GM12878 (cell line): Measurements from ENCODE around the gene CD3G. TPM values are rescaled to one million over a fixed set of nuclear protein-coding genes. Genes with fewer than 3 reads are reported as not detected.

Experiments used
- ATF7 ChIP-seq: fragments of 450-650 bp; IDR thresholded peaks from 2 replicates; pipeline ENCODE4 v1.6.1; 2016; ENCODE audit warnings: low read depth, mild to moderate bottlenecking
- BHLHE40 ChIP-seq, 2 experiments: fragments of 450-650 bp in 1 of 2; IDR thresholded peaks; 2 replicates each; pipeline ENCODE4 v1.6.1; 2011 to 2017; ENCODE audit warnings: low read depth in 2 of 2, borderline replicate concordance in 1 of 2, improper control_type of control experiment in 1 of 2, low read length in 1 of 2, mild to moderate bottlenecking in 1 of 2
- CBX3 ChIP-seq: fragments of 200-600 bp; sonication (generic); IDR thresholded peaks from 2 replicates; pipeline ENCODE4 v1.6.1; 2016; ENCODE audit warnings: low read depth, borderline replicate concordance
- CREB1 ChIP-seq: IDR thresholded peaks from 2 replicates; pipeline ENCODE4 v1.6.1; 2012; ENCODE audit warnings: low read depth, mild to moderate bottlenecking, inconsistent platforms
- FOXK2 ChIP-seq: fragments of 450-650 bp; IDR thresholded peaks from 2 replicates; pipeline ENCODE4 v1.6.1; 2017; ENCODE audit warnings: mild to moderate bottlenecking, moderate library complexity
- GABPA ChIP-seq: IDR thresholded peaks from 2 replicates; pipeline ENCODE4 v1.6.1; 2014; ENCODE audit warnings: antibody characterized with exemption, low read depth, mild to moderate bottlenecking, inconsistent platforms
- GATAD2B ChIP-seq: fragments of 450-650 bp; conservative IDR thresholded peaks from 2 replicates; pipeline ENCODE4 v1.6.1; 2017; ENCODE audit warnings: low read depth, mild to moderate bottlenecking, moderate library complexity
- IKZF1 ChIP-seq: fragments of 450-650 bp; conservative IDR thresholded peaks from 2 replicates; pipeline ENCODE4 v1.6.1; 2017; ENCODE audit warnings: antibody characterized with exemption, mild to moderate bottlenecking
- KLF5 ChIP-seq: fragments of 450-650 bp; IDR thresholded peaks from 2 replicates; pipeline ENCODE4 v1.6.1; 2014; ENCODE audit warnings: mild to moderate bottlenecking; ENCODE audit not compliant: partially characterized antibody
- MEF2A ChIP-seq: IDR thresholded peaks from 2 replicates; pipeline ENCODE4 v1.6.1; 2011; ENCODE audit warnings: low read depth, mild to moderate bottlenecking, low read length, moderate library complexity; ENCODE audit not compliant: insufficient read depth
- MEF2B ChIP-seq: fragments of 450-650 bp; IDR thresholded peaks from 2 replicates; pipeline ENCODE4 v1.6.1; 2018; ENCODE audit warnings: mild to moderate bottlenecking, moderate library complexity; ENCODE audit not compliant: partially characterized antibody, poor library complexity, severe bottlenecking
- MLLT1 ChIP-seq: fragments of 450-650 bp; IDR thresholded peaks from 2 replicates; pipeline ENCODE4 v1.6.1; 2016; ENCODE audit warnings: mild to moderate bottlenecking
- MYC ChIP-seq: IDR thresholded peaks from 2 replicates; pipeline ENCODE4 v1.6.1; 2011; ENCODE audit warnings: mild to moderate bottlenecking, low read length, moderate library complexity, inconsistent platforms; ENCODE audit not compliant: insufficient read depth, insufficient replicate concordance, insufficient read length, severe bottlenecking
- NBN ChIP-seq: fragments of 450-650 bp; IDR thresholded peaks from 2 replicates; pipeline ENCODE4 v1.6.1; 2016
- NFIC ChIP-seq: IDR thresholded peaks from 2 replicates; pipeline ENCODE4 v1.6.1; 2012; ENCODE audit warnings: low read depth, mild to moderate bottlenecking, inconsistent platforms, low read length, moderate library complexity
- NFYA ChIP-seq: IDR thresholded peaks from 2 replicates; pipeline ENCODE4 v1.6.1; 2011; ENCODE audit warnings: low read depth, mild to moderate bottlenecking, low read length, improper control_type of control experiment, borderline replicate concordance
- POLR2A ChIP-seq: IDR thresholded peaks from 2 replicates; pipeline ENCODE4 v1.6.1; 2011; ENCODE audit warnings: low read depth, mild to moderate bottlenecking, low read length
- SIN3A ChIP-seq: IDR thresholded peaks from 2 replicates; pipeline ENCODE4 v1.6.1; 2012; ENCODE audit warnings: low read depth, low read length, improper control_type of control experiment
- SREBF1 ChIP-seq: IDR thresholded peaks from 2 replicates; pipeline ENCODE4 v1.6.1; 2012; ENCODE audit warnings: mild to moderate bottlenecking, low read length
- polyA plus RNA-seq, 11 experiments: library from polyadenylated mRNA; depleted of rRNA in 4 of 11; unstranded in 6 of 11; stranded (reverse) in 5 of 11; fragments of >200 nt; fragmentation: Nextera tagmentation in 4 of 11; fragmentation: Illumina TruSeq in 1 of 11; extraction: Ambion mirVana in 4 of 11; extraction: Trizol in 1 of 11; gene quantifications; 1 replicate in 1 of 11; 2 replicates in 10 of 11; pipeline versions ENCODE4 v1.2.1 to v1.2.3, GENCODE V29; 2011 to 2016; ENCODE audit warnings: inconsistent platforms in 2 of 11, missing spikeins in 2 of 11, low read depth in 1 of 11
- total RNA-seq, 4 experiments: library from RNA; depleted of rRNA in 3 of 4; stranded (reverse); fragments of >200 nt in 3 of 4; fragmentation: Illumina TruSeq in 1 of 4; extraction: Trizol in 1 of 4; gene quantifications; 2 replicates each; pipeline versions ENCODE4 v1.2.1 to v1.2.3, GENCODE V29; 2013 to 2021
- TF ChIP-seq, protein P1 (sequence below): fragments of 450-650 bp; IDR thresholded peaks from 2 replicates; pipeline ENCODE4 v1.6.1; 2017; ENCODE audit warnings: mild to moderate bottlenecking
- TF ChIP-seq, protein P2 (sequence below): IDR thresholded peaks from 2 replicates; pipeline ENCODE4 v1.6.1; 2012; ENCODE audit warnings: mild to moderate bottlenecking, low read depth, low read length
- TF ChIP-seq, protein P3 (sequence below): fragments of 450-650 bp; conservative IDR thresholded peaks from 2 replicates; pipeline ENCODE4 v1.6.1; 2017; ENCODE audit warnings: mild to moderate bottlenecking, moderate library complexity

The CD3G gene
- total and polyA plus RNA-seq, 10 of the 15 experiments (the other 5 are each of a cell fraction or from before 2014, with no cell fraction given): 0.10 to 0.16 (median 0.13) TPM; not detected in 7

- TF ChIP-seq, protein P1, sequence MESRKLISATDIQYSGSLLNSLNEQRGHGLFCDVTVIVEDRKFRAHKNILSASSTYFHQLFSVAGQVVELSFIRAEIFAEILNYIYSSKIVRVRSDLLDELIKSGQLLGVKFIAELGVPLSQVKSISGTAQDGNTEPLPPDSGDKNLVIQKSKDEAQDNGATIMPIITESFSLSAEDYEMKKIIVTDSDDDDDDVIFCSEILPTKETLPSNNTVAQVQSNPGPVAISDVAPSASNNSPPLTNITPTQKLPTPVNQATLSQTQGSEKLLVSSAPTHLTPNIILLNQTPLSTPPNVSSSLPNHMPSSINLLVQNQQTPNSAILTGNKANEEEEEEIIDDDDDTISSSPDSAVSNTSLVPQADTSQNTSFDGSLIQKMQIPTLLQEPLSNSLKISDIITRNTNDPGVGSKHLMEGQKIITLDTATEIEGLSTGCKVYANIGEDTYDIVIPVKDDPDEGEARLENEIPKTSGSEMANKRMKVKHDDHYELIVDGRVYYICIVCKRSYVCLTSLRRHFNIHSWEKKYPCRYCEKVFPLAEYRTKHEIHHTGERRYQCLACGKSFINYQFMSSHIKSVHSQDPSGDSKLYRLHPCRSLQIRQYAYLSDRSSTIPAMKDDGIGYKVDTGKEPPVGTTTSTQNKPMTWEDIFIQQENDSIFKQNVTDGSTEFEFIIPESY: peak; percentile 78
- TF ChIP-seq NFIC (no peak), FOXK2 (peak; percentile 85), CREB1 (peak; percentile 68), POLR2A (peak; percentile 84), BHLHE40 (IDR thresholded peaks at IDR 0.05; ENCODE audit: borderline replicate concordance in 1 of 2, low read depth in 2 of 2, low read length in 1 of 2) (peak; percentile 6 to 24; a peak in 2 of 4 replicates), CBX3 (no peak), GATAD2B (peak; percentile 40; the same call in 1 of the 2 replicates), MEF2A (no peak), NBN (no peak; the same call in none of the 2 replicates), SREBF1 (peak; percentile 18; the same call in 1 of the 2 replicates), MLLT1 (0 out of 2 replicates have a peak, but pooled peaks have one; percentile 62), GABPA (peak; percentile 68; the same call in 1 of the 2 replicates), KLF5 (peak; percentile 92), NFYA (no peak), ATF7 (peak; percentile 78), MYC (peak; percentile 60), IKZF1 (peak; percentile 65), SIN3A (peak; percentile 74), MEF2B (peak; percentile 61)
- TF ChIP-seq, protein P2, sequence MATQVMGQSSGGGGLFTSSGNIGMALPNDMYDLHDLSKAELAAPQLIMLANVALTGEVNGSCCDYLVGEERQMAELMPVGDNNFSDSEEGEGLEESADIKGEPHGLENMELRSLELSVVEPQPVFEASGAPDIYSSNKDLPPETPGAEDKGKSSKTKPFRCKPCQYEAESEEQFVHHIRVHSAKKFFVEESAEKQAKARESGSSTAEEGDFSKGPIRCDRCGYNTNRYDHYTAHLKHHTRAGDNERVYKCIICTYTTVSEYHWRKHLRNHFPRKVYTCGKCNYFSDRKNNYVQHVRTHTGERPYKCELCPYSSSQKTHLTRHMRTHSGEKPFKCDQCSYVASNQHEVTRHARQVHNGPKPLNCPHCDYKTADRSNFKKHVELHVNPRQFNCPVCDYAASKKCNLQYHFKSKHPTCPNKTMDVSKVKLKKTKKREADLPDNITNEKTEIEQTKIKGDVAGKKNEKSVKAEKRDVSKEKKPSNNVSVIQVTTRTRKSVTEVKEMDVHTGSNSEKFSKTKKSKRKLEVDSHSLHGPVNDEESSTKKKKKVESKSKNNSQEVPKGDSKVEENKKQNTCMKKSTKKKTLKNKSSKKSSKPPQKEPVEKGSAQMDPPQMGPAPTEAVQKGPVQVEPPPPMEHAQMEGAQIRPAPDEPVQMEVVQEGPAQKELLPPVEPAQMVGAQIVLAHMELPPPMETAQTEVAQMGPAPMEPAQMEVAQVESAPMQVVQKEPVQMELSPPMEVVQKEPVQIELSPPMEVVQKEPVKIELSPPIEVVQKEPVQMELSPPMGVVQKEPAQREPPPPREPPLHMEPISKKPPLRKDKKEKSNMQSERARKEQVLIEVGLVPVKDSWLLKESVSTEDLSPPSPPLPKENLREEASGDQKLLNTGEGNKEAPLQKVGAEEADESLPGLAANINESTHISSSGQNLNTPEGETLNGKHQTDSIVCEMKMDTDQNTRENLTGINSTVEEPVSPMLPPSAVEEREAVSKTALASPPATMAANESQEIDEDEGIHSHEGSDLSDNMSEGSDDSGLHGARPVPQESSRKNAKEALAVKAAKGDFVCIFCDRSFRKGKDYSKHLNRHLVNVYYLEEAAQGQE: no peak
- TF ChIP-seq, protein P3, sequence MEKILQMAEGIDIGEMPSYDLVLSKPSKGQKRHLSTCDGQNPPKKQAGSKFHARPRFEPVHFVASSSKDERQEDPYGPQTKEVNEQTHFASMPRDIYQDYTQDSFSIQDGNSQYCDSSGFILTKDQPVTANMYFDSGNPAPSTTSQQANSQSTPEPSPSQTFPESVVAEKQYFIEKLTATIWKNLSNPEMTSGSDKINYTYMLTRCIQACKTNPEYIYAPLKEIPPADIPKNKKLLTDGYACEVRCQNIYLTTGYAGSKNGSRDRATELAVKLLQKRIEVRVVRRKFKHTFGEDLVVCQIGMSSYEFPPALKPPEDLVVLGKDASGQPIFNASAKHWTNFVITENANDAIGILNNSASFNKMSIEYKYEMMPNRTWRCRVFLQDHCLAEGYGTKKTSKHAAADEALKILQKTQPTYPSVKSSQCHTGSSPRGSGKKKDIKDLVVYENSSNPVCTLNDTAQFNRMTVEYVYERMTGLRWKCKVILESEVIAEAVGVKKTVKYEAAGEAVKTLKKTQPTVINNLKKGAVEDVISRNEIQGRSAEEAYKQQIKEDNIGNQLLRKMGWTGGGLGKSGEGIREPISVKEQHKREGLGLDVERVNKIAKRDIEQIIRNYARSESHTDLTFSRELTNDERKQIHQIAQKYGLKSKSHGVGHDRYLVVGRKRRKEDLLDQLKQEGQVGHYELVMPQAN: peak; percentile 94
Measured at GRCh38 chr11:118401151-118401879, 57.2 kb downstream of the CD3G start, which contains the start of gene ATP5MG (continued).
